ENCODE measurements around the gene HSD17B12.

The HSD17B12 gene

DNA sequence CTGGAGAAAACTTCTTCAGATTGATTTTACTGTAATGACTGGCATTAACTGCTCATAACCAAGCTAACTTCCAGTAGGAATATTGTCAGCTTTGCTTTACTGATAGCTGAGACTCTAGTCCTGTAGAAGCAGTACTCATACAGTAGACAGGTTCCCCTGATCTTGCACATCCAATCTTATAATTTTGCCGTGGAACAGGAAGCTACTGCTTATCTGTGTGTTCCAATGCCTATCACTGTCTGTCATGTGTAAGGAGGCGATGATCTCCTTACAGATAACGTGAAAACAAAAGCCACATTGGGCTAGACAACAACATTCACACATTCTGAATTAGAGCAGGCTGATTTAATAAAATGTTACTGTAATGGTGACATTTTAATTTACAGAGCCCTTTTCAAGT is 13.2 kb downstream of the HSD17B12 start:
- DNase-seq (ENCODE audit: low read depth): no peak
- TF ChIP-seq, protein P1, sequence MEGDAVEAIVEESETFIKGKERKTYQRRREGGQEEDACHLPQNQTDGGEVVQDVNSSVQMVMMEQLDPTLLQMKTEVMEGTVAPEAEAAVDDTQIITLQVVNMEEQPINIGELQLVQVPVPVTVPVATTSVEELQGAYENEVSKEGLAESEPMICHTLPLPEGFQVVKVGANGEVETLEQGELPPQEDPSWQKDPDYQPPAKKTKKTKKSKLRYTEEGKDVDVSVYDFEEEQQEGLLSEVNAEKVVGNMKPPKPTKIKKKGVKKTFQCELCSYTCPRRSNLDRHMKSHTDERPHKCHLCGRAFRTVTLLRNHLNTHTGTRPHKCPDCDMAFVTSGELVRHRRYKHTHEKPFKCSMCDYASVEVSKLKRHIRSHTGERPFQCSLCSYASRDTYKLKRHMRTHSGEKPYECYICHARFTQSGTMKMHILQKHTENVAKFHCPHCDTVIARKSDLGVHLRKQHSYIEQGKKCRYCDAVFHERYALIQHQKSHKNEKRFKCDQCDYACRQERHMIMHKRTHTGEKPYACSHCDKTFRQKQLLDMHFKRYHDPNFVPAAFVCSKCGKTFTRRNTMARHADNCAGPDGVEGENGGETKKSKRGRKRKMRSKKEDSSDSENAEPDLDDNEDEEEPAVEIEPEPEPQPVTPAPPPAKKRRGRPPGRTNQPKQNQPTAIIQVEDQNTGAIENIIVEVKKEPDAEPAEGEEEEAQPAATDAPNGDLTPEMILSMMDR (IDR thresholded peaks at IDR 0.05; ENCODE audit: low read depth, low read length, missing control alignments): no peak
- H3K4me3 ChIP-seq (ENCODE audit: low read depth, low read length): no peak overlapping the region

DNA sequence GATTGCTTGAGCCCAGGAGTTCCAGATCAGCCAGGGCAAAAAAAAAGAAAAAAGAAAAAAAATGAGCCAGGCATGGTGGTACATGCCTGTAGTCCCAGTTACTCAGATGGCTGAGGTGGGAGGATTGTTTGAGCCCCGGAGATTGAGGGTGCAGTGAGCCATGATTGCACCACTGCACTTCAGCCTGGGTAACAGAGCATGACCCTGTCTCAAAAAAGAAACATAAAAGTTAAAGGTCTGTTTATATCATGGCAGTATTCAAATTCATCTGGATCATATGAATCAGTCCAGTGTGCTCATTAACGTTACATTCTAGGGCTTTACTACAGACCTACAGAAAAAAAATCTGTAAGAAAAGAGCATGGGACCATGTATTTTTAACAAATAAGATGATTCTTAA is 13.9 kb downstream of the HSD17B12 start:
- TF ChIP-seq, protein P1 (IDR thresholded peaks at IDR 0.05; ENCODE audit: low read depth, low read length, missing control alignments): no peak
- H3K4me3 ChIP-seq (ENCODE audit: low read depth, low read length): no peak overlapping the region
- DNase-seq (ENCODE audit: low read depth): no peak

DNA sequence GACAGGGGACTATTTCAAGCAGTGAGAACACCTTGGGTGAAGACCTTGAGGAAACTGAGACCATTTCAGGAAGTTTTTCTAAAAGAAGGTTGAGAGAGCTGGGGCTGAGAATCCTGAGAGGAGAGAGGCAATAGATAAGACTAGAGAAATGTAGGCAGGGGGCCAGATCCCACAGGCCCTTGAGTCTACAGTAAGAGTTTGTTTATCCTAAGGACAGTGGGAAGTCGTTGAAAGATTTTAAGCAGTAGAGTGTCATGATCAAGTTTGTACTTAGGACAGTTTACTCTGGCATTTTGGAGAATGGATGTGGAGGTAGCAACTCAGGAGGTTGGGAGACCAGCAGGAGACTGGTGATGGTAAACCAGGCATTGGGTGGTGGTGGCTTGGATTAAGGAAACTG is 17.1 kb downstream of the HSD17B12 start:
- no peak for DNase-seq (ENCODE audit: low read depth)
- no peak overlapping the region for H3K4me3 ChIP-seq (ENCODE audit: low read depth, low read length)
- TF ChIP-seq, protein P1 (IDR thresholded peaks at IDR 0.05; ENCODE audit: low read depth, low read length, missing control alignments): no peak

DNA sequence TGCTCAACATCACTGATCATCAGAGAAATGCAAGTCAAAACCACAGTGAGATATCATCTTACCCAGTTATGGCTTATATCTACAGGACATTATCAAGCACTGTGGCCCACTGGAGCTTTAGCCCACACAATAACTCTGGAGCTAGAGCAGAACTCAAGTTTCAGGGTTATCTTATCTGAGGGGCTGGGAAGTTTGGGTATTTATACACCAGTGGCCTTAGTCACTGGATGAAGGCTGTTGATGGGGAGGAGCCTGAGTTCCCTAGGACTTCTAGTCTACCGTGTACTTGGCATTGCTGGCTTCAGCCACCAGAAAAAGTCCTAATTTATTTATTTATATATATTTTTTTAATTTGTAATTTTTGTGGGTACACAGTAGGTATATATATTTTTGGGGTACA is 19.3 kb downstream of the HSD17B12 start:
- no peak overlapping the region for H3K4me3 ChIP-seq (ENCODE audit: low read depth, low read length)
- TF ChIP-seq, protein P1 (IDR thresholded peaks at IDR 0.05; ENCODE audit: low read depth, low read length, missing control alignments): no peak
- no peak for DNase-seq (ENCODE audit: low read depth)

DNA sequence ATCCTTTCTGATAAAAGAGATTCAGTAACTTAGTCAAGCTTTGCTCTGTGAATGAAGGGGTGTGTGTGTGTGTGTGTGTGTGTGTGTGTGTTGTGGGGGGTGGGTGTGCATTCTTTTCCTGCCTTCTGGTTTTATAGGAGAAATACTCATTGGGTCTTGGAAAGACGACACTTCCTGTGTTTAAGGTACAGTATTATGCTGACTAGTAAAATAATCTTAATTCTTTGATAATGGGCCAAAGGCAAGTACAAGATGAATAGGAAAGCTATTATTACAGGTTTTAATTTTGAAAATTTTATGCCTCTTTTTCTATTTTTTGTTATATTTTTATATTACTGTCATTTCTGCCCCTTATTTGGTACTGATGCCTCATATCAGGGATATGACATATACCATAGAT is 26.1 kb downstream of the HSD17B12 start:
- TF ChIP-seq, protein P1 (IDR thresholded peaks at IDR 0.05; ENCODE audit: low read depth, low read length, missing control alignments): no peak
- H3K4me3 ChIP-seq (ENCODE audit: low read depth, low read length): no peak overlapping the region
- DNase-seq (ENCODE audit: low read depth): no peak

DNA sequence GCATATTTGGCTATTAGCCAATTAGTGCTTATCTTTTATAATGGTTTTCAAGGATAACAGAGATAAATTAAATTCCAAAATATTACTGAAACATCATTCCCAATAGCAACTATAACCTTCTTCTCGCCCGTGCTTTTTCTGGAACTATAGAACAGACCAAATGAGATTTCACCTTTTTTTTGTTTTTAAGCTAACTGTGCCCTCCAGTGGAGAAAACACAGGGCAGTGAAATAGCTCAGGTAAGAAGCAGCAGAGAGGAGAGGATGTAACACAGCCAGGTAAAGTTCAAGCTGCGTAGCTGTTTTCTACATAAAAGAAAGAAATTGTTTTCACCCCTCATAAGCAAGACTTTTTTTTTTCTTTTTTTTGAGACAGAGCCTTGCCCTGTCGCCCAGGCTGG is 28.2 kb downstream of the HSD17B12 start:
- no peak overlapping the region for H3K4me3 ChIP-seq (ENCODE audit: low read depth, low read length)
- no peak for DNase-seq (ENCODE audit: low read depth)
- TF ChIP-seq, protein P1 (IDR thresholded peaks at IDR 0.05; ENCODE audit: low read depth, low read length, missing control alignments): peak; percentile 17

DNA sequence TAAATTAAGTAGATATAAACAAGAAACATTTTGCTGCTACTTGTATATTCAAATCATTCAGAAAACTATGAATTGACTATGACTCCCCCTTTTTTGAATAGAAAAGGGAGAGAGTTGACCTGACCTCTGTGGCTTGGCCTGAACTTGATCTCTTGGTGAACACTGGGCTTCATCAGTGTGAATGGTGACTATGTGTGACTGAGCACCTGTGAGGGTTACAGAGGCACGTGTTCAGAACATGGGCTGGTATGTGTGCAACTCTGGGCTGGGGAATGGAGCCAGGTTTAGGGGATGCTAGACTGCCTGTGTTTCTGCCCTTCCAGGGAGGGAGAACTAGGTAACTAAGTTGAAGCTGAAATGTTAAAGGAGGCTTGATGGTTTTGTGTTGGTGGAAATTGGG is 29.2 kb downstream of the HSD17B12 start:
- DNase-seq (ENCODE audit: low read depth): no peak
- TF ChIP-seq, protein P1 (IDR thresholded peaks at IDR 0.05; ENCODE audit: low read depth, low read length, missing control alignments): no peak
- no peak overlapping the region for H3K4me3 ChIP-seq (ENCODE audit: low read depth, low read length)

Data from GM12864 (cell line).